ENCODE data around the gene CES2.

DNA sequence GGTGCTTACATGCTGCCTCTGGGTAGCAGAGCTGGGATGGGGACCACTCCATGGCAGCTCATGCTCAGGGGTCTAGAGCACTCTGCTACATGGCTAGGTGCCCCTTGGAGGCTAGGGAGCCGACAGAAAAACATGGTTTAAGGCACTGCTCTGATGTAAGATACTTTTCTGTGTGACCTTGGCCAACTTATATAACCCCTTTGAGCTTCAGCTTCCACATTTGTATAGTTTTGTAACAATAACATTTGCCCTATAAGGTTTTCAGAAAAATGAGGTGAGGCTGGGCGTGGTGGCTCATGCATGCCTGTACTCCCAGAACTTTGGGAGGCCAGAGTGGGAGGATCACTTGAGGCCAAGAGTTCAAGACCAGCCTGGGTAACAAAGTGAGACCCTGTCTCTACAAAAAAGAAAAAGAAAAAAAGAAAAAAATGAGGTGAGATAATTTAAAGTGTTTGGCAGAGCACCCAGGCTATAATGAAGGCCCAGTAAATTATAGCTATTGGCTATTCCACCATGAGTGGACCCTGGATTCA lies 56.3 kb downstream of the CES2 start:
- TF ChIP-seq, protein P1, sequence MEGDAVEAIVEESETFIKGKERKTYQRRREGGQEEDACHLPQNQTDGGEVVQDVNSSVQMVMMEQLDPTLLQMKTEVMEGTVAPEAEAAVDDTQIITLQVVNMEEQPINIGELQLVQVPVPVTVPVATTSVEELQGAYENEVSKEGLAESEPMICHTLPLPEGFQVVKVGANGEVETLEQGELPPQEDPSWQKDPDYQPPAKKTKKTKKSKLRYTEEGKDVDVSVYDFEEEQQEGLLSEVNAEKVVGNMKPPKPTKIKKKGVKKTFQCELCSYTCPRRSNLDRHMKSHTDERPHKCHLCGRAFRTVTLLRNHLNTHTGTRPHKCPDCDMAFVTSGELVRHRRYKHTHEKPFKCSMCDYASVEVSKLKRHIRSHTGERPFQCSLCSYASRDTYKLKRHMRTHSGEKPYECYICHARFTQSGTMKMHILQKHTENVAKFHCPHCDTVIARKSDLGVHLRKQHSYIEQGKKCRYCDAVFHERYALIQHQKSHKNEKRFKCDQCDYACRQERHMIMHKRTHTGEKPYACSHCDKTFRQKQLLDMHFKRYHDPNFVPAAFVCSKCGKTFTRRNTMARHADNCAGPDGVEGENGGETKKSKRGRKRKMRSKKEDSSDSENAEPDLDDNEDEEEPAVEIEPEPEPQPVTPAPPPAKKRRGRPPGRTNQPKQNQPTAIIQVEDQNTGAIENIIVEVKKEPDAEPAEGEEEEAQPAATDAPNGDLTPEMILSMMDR (IDR thresholded peaks at IDR 0.05) = no peak
- TF ChIP-seq POLR2A (IDR thresholded peaks at IDR 0.05) = no peak
